Retinal pigment epithelial cell (primary cell): ENCODE data around the gene TIPARP.

ENCODE experiments used
- DNase-seq: peaks from one replicate; pipeline ENCODE4 v3.0.0-alpha.2; 2010; ENCODE audit warnings: low read depth
- H3K4me3 ChIP-seq: 2 replicates; pipeline ENCODE4 v1.5.1; 2011; ENCODE audit warnings: mild to moderate bottlenecking, low read length, control low read depth, moderate library complexity
- TF ChIP-seq, protein P1 (sequence below): conservative IDR thresholded peaks from 2 replicates; pipeline ENCODE4 v1.5.1; 2011; ENCODE audit warnings: low read depth, low read length, control low read depth, inconsistent platforms

Gene TIPARP

DNA sequence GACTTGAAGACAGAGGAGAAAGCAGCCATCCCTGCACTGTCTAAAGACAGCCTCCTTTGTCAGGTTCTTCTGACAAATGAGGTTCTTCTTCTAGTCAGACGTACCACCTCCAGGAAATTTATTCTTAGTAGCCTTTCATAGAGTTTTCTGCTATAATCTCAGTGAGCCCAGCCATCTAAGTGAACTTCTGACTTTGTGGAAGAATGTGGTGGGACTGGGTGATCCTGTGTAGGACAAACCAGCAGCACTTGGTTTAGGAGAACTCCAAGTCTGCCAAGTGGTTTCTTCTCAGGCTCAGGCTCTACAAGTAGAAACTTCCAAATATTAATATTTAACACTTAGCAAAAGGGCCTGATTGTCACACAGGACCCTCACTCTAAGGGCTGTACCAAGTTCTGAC, 52.1 kb downstream of the TIPARP start:
- no peak for DNase-seq
- TF ChIP-seq, protein P1, sequence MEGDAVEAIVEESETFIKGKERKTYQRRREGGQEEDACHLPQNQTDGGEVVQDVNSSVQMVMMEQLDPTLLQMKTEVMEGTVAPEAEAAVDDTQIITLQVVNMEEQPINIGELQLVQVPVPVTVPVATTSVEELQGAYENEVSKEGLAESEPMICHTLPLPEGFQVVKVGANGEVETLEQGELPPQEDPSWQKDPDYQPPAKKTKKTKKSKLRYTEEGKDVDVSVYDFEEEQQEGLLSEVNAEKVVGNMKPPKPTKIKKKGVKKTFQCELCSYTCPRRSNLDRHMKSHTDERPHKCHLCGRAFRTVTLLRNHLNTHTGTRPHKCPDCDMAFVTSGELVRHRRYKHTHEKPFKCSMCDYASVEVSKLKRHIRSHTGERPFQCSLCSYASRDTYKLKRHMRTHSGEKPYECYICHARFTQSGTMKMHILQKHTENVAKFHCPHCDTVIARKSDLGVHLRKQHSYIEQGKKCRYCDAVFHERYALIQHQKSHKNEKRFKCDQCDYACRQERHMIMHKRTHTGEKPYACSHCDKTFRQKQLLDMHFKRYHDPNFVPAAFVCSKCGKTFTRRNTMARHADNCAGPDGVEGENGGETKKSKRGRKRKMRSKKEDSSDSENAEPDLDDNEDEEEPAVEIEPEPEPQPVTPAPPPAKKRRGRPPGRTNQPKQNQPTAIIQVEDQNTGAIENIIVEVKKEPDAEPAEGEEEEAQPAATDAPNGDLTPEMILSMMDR = no peak
- H3K4me3 ChIP-seq = no peak overlapping the region

DNA sequence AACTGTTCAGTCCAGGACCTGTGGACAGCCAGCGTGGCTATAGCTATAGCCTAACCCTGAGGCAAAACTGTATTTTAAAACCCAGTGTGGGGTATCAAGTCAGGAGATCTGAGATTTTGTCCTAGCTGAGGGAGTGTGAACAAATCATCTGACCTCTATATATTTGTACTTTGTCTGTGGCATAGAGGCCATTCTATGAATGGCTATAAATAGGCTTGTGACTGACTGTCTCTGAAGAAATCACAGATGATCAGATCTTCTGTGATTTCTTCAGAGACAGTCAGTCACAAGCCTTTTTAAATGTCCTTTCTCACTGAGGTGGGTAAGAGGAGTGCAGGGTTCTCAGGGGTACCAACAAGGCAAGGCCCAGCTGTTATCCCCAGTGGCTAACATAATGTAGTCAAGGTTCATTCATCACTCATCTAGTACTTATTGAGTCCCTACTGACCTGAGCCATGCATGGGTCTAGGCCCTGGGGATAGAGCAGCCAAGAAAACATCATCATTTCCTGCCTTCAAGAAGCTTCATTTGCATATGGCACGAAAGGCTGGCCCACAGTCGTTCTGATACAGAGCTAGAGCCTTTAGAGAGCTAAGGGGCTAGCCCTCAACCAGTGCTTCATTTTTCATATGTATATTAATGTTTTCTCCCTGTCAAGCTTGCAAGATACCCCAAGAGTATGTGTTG, 53.3 kb downstream of the TIPARP start:
- H3K4me3 ChIP-seq = no peak overlapping the region
- no peak for DNase-seq
- TF ChIP-seq, protein P1 = no peak

DNA sequence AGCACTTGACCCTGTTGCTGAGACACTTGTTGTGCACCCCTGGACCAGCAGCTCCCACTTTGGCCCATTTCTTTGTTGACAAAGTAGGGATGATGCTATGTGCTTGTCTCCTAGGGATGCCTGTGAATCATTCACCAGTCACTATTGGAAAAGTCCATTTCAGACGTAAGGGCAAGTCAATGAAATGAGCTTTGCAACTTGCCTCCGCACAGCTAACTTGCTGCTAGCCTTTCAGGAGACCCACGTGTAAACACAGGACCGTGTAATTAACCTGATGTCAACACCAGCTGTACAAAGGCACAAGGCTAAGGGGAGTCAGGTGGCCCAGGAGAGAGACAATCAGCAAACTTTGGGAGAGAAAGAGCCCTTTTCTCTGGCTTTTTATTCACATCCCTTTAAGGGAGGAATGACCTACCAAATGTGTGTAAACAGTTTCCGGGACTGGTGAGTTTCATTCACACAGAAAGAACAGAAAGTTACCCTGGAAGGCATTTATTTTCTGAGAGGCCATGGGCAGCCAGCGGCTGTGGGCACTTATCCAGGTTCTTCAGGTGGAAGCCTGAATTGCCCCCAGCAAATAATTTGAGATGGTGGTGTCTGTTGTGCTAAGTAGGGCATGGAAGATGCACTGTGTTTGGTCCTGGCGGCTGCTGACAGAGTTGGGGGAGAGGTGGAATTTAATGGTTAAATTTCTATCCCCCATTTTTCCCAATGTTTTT, 54.0 kb downstream of the TIPARP start:
- TF ChIP-seq, protein P1 = no peak
- H3K4me3 ChIP-seq = no peak overlapping the region
- no peak for DNase-seq

DNA sequence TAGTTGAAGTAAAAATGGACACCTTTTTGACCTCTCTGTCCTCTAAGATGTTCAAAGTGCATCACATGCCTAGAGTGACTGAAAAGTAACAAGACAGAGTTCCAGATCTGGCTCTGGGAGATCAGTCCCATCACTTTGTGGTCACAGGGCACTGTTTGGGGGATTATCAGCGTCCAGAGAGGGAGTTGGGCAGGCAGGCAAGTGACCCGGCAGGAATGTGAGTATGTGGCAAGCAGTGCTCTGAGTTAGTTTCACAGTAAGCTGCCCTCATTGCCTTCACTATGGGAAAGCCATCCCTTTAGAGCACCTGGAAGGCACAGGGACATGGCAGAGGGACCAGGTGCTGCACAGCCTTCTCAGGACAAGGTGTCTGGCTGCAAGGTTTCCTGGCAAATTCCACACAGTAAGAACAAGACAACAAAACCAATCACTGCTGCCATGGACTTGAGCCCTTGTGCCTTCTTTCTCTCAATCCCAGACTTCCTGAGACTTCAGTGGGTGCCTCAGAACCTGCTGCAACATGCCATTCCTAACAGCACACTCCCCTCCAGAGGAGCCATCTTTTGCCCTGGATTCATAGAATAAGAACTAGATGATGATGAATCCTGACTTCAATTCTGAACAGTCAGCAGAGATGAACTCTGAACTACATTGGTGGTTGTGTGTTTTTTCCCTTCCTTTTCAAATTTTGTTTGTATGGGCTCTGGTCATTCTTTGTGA, 55.2 kb downstream of the TIPARP start:
- H3K4me3 ChIP-seq = no peak overlapping the region
- DNase-seq = no peak

DNA sequence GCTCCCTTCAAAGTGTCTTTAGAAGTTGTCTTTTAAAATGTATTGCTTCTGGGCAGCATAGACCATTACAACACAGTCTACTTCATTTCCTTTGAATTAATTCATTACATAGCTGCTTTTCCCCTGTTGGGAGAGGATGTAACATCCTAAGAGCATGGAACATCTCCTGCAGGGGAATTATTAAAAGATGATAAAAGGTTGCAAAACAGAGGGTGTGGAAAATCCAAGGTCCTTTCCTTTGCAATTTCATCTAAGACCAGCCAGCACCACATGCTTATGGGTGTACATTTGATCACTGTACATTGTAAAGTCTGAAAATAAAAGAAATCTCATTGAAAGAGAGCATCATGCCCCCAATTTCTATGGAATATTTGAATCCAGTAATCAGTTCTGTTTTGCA, 57.4 kb downstream of the TIPARP start:
- no peak overlapping the region for H3K4me3 ChIP-seq
- no peak for DNase-seq
- TF ChIP-seq, protein P1 = no peak

More for the DNA sequence above, 55.2 kb downstream of the TIPARP start:
- TF ChIP-seq, protein P1 = no peak

DNA sequence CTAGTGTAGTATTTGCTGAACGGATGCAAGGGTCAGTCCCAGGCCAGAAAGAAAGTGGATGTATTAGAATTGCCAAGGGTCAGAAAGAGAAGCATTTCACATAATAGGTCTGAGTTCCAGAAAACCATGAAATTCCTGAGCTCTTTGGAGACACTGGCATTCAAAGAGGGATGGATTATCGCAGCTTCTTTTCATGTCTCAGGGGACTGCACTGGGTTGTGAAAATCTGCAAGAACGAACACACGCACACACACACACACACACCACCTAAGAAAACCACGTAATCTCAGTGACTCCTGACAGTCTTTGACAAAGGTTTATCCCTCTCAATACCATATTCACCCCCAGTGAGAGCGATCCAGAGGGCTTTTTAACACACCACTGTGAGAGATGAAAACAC, 57.9 kb downstream of the TIPARP start:
- TF ChIP-seq, protein P1 = no peak
- H3K4me3 ChIP-seq = no peak overlapping the region
- no peak for DNase-seq
